Type B pancreatic cell (in vitro differentiated cells): ENCODE results near the gene GALT. TPM values are rescaled to one million over a fixed set of nuclear protein-coding genes. Genes with fewer than 3 reads are reported as not detected.
"Not testable (repeated sequence)": the region's sequence is repeated elsewhere in the genome, so short reads cannot be mapped to it uniquely, and the experiment has no call there.

Experiments
- DNase-seq: peaks from one replicate; pipeline ENCODE4 v3.0.0; 2021; ENCODE audit warnings: mixed read lengths; ENCODE audit not compliant: unreplicated experiment; ENCODE audit errors: extremely low spot score
- H3K27ac Mint-ChIP-seq: 2 replicates; pipeline ENCODE4 v1.8.0; 2021; ENCODE audit warnings: mild to moderate bottlenecking, mixed read lengths
- H3K27me3 Mint-ChIP-seq: 2 replicates; pipeline ENCODE4 v1.8.0; 2021; ENCODE audit warnings: mixed read lengths
- H3K36me3 Mint-ChIP-seq: 2 replicates; pipeline ENCODE4 v1.8.0; 2021; ENCODE audit warnings: mixed read lengths
- H3K4me1 Mint-ChIP-seq: one replicate; pipeline ENCODE4 v1.8.0; 2021; ENCODE audit warnings: mixed read lengths; ENCODE audit not compliant: unreplicated experiment
- H3K4me3 Mint-ChIP-seq: 2 replicates; pipeline ENCODE4 v1.8.0; 2021; ENCODE audit warnings: mild to moderate bottlenecking, mixed read lengths
- H3K9me3 Mint-ChIP-seq: 2 replicates; pipeline ENCODE4 v1.8.0; 2021; ENCODE audit warnings: mixed read lengths
- total RNA-seq: library from RNA; stranded (reverse); gene quantifications from 2 replicates; pipeline ENCODE4 v1.2.1, GENCODE V29; 2021; ENCODE audit warnings: low replicate concordance
- TF ChIP-seq, protein P1 (sequence below): fragments of 200-600 bp; sonication (generic); conservative IDR thresholded peaks from 2 replicates; pipeline ENCODE4 v1.5.0; 2021; ENCODE audit warnings: antibody characterized with exemption, mild to moderate bottlenecking

GALT gene
- total RNA-seq, 1 donor from 2014 or later = 70.5 TPM

DNA sequence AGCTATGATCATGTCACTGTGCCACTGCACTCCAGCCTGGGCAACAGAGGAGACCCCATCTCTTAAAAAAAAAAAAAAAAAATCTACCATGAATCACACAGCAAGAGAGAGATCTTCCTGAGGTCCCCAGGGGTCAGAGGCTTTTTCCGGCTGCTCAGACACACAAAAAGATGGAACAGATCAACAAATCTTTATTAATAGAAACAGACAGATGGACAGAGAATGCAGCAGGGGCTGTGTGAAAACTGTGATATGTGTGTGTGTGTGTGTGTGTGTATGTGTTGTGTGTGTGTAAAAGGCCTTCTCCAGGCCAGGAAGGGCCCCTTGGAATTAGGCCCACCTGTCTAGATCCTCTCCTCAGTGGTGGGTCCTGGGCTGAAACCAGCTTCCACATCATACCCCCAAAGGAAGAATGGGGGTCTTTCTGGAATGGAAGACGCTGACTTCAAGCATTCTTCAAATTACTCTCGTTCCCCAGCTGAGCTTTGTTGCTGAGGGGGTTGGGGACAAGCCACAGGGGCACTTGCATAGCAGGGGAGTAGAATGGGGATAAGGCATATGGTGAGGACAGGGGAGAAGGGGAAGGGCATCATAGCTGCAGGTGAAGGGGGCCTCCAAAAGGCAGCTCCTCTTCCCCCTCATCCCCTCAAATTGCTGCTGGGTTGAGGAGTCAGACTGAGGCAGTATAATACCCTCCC, 11.8 kb upstream of the GALT start:
- no peaks in the 10 kb centered on the region for H3K36me3 Mint-ChIP-seq
- H3K4me3 Mint-ChIP-seq = peak overlapping the region; percentile 52
- H3K27ac Mint-ChIP-seq = no peak overlapping the region
- no peaks in the 10 kb centered on the region for H3K9me3 Mint-ChIP-seq
- DNase-seq = no peak
- peaks cover 30% of the 10 kb centered on the region for H3K27me3 Mint-ChIP-seq
- peaks cover 22% of the 10 kb centered on the region for H3K4me1 Mint-ChIP-seq
- TF ChIP-seq, protein P1, sequence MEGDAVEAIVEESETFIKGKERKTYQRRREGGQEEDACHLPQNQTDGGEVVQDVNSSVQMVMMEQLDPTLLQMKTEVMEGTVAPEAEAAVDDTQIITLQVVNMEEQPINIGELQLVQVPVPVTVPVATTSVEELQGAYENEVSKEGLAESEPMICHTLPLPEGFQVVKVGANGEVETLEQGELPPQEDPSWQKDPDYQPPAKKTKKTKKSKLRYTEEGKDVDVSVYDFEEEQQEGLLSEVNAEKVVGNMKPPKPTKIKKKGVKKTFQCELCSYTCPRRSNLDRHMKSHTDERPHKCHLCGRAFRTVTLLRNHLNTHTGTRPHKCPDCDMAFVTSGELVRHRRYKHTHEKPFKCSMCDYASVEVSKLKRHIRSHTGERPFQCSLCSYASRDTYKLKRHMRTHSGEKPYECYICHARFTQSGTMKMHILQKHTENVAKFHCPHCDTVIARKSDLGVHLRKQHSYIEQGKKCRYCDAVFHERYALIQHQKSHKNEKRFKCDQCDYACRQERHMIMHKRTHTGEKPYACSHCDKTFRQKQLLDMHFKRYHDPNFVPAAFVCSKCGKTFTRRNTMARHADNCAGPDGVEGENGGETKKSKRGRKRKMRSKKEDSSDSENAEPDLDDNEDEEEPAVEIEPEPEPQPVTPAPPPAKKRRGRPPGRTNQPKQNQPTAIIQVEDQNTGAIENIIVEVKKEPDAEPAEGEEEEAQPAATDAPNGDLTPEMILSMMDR = no peak

DNA sequence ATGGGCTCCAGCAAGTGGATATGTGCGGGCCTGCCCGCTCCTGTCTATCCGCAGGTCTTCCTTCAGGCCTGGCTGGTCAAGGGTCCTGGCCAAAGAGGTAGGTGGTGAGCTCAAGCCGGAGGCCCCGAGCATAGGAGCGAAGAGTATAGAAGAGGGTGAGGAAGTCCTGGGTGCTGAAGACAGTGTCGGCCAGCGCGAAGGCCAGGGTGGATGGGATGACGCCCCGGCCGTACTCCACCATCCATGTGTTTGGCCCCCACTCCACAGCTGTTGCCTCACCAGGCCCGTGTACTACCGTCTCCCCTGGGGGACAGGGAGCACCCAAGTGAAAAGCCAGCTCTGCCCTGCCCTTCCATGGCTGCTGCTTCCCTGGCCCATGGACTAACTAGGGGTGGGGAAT, 10.9 kb upstream of the GALT start:
- H3K4me3 Mint-ChIP-seq = peak overlapping the region; percentile 77
- peaks cover 22% of the 10 kb centered on the region for H3K27me3 Mint-ChIP-seq
- no peak overlapping the region for H3K27ac Mint-ChIP-seq
- DNase-seq = no peak
- H3K36me3 Mint-ChIP-seq = no peaks in the 10 kb centered on the region
- TF ChIP-seq, protein P1 = no peak
- H3K9me3 Mint-ChIP-seq = no peaks in the 10 kb centered on the region
- peaks cover 22% of the 10 kb centered on the region for H3K4me1 Mint-ChIP-seq

DNA sequence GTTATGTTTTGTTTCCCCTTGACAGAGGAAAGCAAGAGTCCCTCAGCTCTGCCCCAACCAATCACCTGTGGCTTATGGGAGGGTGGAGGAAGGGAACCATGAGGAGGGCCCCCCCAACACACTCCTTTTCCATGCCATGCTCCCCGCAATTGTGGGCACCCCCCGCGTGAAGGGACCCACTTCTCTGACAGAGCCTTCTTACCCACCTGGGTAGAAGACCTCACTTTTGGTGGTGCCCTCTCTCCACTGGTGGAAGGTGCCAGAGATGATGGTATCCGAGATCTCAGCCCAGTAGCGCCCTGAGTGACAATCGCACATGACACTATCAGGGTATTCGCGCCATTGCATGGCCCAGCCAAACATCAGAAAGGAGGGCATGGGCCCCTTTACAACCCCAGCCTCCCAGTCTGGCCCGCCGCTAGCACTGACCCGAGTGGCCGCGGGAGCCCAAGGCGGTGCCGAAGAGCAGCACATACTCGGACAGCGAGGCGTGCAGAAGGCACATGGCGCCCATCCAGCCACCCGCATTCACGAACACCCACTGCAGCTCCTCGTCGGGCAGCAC, 9.6 kb upstream of the GALT start:
- Mint-ChIP-seq H3K27ac (peak overlapping the region; percentile 37), H3K9me3 (no peaks in the 10 kb centered on the region), H3K4me1 (peaks cover 22% of the 10 kb centered on the region), H3K27me3 (peaks cover 9% of the 10 kb centered on the region), H3K4me3 (peak overlapping the region; percentile 91), H3K36me3 (no peaks in the 10 kb centered on the region)
- no peak for DNase-seq
- TF ChIP-seq, protein P1 = no peak

- H3K4me1 Mint-ChIP-seq = peaks cover 22% of the 10 kb centered on the region
Observed at GRCh38 chr9:34637356-34638137, 8.9 kb upstream of the GALT start, which contains the start of gene SIGMAR1. Gene SIGMAR1 (minus strand): TSS chr9:34637787. CDS start chr9:34637697, 90 bp downstream.

DNA sequence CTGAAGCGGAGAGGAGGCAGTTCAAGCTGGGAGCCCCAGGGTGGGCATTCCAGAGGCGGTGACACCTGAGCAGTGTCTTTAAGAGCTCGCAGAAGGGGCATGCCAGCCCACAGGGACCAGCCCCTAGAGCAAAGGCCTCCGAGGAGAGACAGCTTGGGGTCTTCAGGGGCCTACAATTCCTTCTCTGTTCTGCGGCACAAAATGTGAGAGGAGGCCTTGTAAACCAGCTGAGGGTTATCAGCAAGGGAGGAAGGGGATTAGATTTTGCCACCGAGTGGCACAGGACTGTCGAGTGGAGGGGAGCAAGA, 8.4 kb upstream of the GALT start:
- DNase-seq = no peak
- Mint-ChIP-seq H3K36me3 (no peaks in the 10 kb centered on the region), H3K4me1 (peaks cover 22% of the 10 kb centered on the region), H3K27ac (peak overlapping the region; percentile 76), H3K4me3 (peak overlapping the region; percentile 91), H3K27me3 (no peaks in the 10 kb centered on the region), H3K9me3 (no peaks in the 10 kb centered on the region)
- TF ChIP-seq, protein P1 = no peak

More at GRCh38 chr9:34637356-34638137, 8.9 kb upstream of the GALT start, which contains the start of gene SIGMAR1:
- H3K27ac Mint-ChIP-seq = peak within 1 kb of the TSS; percentile 76
- no peaks in the 10 kb centered on the region for H3K36me3 Mint-ChIP-seq
- H3K4me3 Mint-ChIP-seq = peak within 1 kb of the TSS; percentile 91
- DNase-seq = peak; percentile 94
- H3K27me3 Mint-ChIP-seq = peaks cover 3% of the 10 kb centered on the region
- TF ChIP-seq, protein P1 = no peak
- no peaks in the 10 kb centered on the region for H3K9me3 Mint-ChIP-seq

DNA sequence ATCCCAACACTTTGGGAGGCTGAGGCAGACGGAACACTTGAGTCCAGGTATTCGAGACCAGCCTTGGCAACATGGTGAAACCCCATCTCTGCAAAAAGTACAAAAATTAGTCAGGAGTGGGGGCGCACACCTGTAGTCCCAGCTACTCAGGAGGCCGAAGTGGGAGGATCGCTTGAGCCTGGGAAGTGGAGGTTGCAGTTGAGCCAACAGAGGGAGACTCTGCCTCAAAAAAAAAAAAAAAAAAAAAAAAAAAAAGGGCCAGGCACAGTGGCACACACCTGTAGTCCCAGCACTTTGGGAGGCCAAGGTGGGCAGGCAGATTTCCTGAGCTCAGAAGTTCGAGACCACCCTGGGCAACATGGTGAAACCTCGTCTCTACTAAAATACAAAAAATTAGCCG, 7.2 kb upstream of the GALT start:
- H3K4me3 Mint-ChIP-seq, H3K27ac Mint-ChIP-seq, H3K36me3 Mint-ChIP-seq, DNase-seq, H3K27me3 Mint-ChIP-seq, H3K9me3 Mint-ChIP-seq: not testable (repeated sequence)
- peaks cover 18% of the 10 kb centered on the region for H3K4me1 Mint-ChIP-seq
